Muscle of back (tissue), 11 donors: ENCODE measurements around the gene ANXA11. TPM values are rescaled to one million over a fixed set of nuclear protein-coding genes. Genes with fewer than 3 reads are reported as not detected.

Source experiments
- DNase-seq, 3 donors: peaks; one replicate each; pipeline versions ENCODE4 v3.0.0 to v3.0.0-alpha.2; 2013
- polyA plus RNA-seq, 10 donors: library from polyadenylated mRNA; unstranded; fragments of 120-200 nt; gene quantifications; one replicate each; pipeline ENCODE4 v1.2.1, GENCODE V29; 2013; ENCODE audit not compliant: insufficient read length in 10 of 10

The ANXA11 gene
- polyA plus RNA-seq, 10 donors = 82.1 to 131 (median 107) TPM

DNA sequence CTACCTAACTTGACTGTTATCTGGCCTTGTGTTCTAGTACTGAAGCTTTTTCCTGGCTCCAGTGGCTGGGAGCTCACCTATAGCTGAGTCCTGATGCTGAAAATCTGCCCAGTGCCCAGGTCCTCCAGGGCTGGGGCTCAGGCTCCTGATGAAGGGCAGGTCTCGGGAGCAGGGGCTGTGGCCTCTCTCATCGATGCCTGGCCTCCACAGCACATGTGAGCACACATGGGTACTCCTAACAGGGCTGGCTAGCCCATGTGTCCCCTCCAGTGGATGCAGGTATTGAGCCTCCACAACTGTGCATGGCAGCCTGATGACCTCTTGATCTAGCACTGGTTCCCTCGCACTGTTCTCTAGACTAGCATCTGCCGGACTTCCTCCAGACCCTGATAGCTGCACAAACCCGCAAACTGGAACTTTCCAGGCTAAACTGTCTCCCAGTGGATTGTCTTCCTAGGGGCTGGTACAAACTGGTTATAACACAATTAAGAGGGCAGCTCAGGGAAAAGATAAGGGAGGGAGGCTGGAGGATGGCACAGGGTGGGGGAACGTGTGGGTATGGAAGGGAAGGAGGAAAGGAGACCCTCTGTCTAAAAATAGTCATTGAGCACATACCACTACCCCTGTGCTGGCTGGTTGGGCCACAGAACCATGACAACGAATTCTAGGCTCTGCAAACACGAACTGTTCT lies 37.7 kb downstream of the ANXA11 start:
- DNase-seq = no peak

DNA sequence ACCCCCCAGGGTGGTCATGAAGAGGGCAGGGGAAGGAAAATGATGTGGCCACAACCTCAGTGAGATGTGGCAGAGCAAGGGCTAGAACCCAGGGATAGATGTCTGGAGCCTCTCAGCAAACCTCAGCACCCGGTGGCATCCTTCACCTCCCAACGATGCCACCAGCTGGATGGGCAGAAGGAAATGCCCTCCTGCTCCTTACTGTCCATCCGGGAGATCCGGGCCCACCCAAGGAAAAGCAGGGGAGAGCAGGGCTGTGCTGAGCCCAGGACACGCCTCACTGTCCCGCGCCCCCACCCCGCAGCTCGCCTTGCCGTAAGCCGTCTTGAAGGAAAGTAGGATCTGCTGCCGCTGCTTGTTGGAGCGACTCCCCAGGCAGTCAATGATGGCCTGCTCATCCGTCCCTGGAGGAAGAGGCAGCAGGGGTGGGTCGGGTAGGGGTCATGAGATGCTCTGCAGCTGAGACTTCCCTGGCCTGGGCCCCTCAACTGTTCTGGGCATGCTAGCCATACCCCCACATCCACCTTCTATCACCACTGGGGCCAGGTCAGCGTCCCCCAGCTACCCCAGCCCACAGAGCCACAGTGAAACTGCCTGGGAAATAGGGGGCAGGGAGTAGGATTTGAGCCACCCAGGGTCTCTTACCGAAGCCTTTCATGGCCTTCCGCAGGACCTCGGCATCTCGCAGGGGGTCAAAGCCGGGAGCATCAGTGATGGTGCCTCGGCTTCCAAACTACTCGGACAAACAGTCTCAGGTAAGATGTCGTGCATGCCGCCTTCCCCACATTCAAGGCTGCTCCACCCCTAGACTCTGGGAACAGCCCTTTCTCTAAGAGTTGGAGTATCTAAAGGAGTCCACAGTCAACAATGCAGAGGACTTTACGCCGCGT lies 38.5 kb downstream of the ANXA11 start:
- DNase-seq = no peak

DNA sequence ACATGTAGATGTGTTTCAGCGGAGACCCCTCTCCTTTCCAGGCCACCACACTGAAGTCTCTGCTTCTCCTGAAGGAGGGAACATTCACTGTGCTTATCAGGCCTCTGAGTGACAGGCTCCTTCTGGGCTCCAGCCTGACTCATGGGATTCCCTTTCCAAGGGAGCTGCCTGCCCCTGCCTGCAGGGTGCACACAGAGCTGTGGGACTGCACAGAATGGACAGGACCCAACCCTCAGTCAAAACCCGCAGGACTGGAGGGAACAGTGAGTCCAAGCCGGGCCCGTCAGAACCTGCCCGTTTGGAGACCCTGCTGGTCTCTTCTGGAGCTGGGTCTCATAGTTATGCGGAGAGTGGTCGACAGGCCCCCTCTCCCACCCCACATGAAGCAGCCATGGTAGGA lies 40.2 kb downstream of the ANXA11 start:
- no peak for DNase-seq

DNA sequence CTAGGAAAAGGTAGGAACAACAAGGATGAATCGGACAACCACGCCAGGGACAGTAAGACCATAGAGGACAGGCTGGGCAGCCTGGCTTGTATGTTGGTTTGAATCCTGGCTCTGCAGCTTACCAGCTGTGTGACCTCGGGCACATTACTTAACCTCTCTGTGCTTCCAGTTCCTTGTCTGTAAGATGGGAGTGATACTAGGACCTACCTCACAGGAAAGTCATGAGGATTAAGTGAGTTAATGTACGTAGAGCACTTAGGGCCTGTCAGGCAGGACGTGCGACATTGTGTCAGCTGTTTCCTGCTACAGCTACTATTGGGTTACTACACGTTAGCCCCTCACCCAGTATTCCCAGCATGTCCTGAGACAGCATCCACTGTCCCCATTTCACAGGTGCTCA lies 40.7 kb downstream of the ANXA11 start:
- DNase-seq = no peak

- DNase-seq = no peak
Measured at GRCh38 chr10:80163741-80164341, 41.5 kb downstream of the ANXA11 start.

GRCh38 chr10:80161321-80162083 lies 43.8 kb downstream of the ANXA11 start:
- no peak for DNase-seq

- no peak for DNase-seq
Measured at GRCh38 chr10:80160361-80161320, 44.7 kb downstream of the ANXA11 start.

GRCh38 chr10:80159166-80159873 lies 46.0 kb downstream of the ANXA11 start:
- no peak for DNase-seq

DNA sequence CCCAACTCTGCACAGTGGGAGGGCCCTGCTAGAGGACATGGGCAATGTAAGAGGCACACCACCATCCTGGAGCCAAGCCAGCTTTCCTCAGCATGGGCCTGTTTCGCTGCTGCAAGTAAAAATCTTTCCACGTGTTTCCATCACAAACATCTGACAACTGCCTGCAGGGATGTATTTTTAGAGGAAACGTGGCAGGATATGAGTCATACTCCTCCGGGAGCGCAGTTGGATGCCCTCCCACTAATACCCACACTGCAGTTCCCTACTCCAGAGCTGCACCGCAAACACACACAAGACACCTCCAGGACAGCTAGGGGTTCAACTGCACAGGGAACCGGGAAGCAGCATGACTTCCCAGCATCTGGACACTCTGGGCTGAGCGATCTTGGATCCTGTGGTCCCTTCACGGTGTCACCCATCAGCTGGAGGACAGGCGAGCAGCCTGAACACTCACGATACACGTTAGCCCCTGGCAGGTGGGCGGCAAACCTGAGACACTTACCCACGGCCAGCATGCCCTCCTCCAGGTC lies 46.7 kb downstream of the ANXA11 start:
- DNase-seq = peak; percentile 90 to 96 (median 95)

- peak in 1 of 3 donors; percentile 34 for DNase-seq
Measured at GRCh38 chr10:80158126-80158525, 47.2 kb downstream of the ANXA11 start.

DNA sequence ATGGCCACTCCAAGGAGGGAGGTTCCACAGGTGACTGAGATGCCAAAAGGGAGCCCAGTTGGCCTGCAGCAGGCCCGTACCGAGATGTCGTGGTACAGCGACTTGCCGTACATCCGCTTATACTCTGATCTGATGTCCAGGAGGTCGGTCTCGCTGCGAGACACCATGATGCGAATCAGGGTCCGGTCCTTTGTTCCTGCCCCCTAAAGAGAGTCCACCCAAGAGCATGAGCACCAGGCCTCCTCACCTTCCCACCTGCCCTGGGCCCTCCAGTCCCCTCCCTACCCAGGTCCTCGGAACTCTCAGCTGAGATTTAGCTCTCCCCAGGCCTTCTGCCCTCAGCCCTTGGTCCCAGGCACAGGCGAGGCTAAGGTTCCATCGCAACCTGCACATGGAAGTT lies 47.8 kb downstream of the ANXA11 start:
- DNase-seq = no peak

GRCh38 chr10:80156216-80156615 lies 49.1 kb downstream of the ANXA11 start:
- no peak for DNase-seq

GRCh38 chr10:80155696-80156215 lies 49.6 kb downstream of the ANXA11 start:
- no peak for DNase-seq

DNA sequence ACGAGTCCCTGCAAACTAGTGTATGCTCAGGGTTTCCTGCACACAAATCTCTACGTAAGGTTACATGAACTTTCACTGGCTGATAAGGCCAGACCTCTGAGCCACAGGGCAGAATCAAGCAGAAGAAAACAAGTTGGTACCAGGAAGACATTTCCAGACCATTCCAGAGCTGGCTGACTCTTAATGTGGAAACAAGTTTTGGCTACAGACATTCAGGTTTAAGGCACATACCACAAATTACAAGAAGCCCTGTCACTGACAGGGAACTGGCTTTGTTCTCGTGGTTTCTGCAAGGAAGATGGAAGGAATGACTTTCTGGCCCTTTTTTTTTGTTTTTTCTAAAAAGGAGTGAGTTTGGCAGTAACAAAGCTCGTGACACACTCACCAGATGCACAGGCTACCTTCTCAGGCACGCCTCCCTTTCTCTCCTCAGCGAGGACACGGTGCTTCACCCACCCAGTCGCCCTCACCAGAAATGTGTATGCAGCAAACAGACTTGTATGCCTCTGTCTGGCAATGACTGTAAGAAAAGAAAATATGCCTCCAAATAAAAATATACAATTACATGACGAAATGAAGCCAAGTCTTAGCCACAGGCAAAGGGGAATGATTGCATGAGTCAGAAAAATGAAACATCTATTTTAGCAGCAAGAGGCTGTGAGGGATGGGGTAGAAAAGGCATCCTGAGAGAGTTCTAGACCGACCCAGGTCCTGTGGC lies 50.2 kb downstream of the ANXA11 start:
- peak; percentile 61 to 88 (median 74) for DNase-seq

- no peak for DNase-seq
Measured at GRCh38 chr10:80154626-80154977, 50.7 kb downstream of the ANXA11 start.

DNA sequence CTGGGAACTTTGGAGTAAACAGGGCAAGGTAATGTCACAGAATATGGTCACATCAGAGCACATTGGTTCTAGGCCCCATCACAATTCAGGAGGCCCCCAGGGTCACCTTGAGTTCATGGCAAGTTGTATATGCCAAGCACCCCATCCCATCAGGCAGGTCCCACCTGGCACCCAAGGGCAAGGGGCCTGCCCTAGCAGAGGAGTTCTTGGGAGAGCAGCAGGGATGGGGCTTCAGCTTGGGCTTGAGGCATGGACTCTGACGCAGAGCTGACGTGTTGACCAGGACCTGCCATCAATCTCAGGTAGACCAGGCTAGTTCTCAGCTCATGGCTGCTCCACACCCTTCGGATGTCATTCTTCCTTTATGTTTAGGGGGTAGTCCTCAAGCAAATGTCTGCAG lies 51.9 kb downstream of the ANXA11 start:
- DNase-seq = no peak

- DNase-seq = no peak
Measured at GRCh38 chr10:80152820-80153219, 52.5 kb downstream of the ANXA11 start.

DNA sequence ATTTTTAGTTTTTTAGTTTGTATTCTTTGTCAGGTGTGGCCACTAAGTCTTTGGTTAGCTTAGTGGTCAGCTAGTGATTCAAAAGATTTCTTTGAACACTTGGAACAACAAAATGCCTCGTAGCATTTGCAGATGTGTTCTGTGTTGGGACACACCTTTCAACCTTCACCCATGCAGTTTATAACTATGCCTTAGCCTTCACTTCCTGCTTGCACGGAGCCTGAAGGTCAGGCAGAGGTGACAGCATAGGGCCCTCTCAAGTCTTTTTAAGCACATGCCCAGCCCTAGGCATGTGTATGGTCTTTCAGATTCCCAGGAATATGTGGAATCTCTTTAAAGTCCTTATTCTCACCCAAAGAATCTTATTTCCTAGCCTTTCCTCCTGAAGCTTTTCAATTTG lies 55.2 kb downstream of the ANXA11 start:
- no peak for DNase-seq

DNA sequence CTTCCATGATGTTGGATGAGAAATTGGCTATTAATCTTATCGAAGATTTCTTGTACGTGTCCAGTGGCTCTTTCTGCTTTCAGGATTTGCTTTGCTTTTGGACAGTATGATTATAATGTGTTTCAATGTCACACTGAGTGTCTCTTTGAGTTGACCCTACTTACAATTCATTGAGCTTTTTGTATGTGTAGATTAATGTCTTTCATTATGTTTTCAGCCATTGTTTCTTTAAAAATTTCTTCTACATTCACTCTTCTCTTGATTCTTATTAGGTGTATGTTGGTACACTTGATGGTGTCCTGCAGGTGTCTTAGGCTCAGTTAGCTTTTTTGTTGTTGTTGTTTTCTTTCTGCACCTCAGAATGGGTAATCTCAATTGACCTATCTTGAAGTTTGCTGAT lies 56.2 kb downstream of the ANXA11 start:
- DNase-seq = no peak
